ENCODE data around the gene C14orf132.
A peak's percentile ranks its signal among the peaks of the same experiment; 100 is the strongest.

C14orf132 gene

DNA sequence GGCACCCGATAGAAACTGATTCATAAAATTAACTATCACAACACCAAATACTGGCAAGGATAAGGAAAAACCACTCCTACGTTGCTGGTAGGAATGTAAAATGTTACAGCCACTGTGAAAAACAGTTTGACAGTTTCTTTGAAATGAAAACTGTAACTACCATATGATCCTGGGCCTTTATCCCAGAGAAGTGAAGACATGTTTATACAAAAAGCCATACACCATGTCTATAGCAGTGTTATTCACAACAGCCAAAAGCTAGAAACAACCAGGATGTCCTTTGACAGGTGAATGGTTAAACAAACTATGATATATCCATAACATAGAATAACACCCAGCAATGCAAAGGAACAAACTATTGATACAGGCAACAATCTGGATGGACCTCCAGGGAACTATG, 3.7 kb upstream of the C14orf132 start:
- no peak overlapping the region for H3K4me3 ChIP-seq (ENCODE audit: low read depth, low read length)
- no peaks in the 10 kb centered on the region for H3K27me3 ChIP-seq (replicated peaks)
- no peaks in the 10 kb centered on the region for H3K36me3 ChIP-seq (replicated peaks)
- in situ Hi-C loops (cut with HindIII; ENCODE audit: low pct_ligation_motif_present, low sequenced_read_pairs): no loop called here
- TF ChIP-seq, protein P1, sequence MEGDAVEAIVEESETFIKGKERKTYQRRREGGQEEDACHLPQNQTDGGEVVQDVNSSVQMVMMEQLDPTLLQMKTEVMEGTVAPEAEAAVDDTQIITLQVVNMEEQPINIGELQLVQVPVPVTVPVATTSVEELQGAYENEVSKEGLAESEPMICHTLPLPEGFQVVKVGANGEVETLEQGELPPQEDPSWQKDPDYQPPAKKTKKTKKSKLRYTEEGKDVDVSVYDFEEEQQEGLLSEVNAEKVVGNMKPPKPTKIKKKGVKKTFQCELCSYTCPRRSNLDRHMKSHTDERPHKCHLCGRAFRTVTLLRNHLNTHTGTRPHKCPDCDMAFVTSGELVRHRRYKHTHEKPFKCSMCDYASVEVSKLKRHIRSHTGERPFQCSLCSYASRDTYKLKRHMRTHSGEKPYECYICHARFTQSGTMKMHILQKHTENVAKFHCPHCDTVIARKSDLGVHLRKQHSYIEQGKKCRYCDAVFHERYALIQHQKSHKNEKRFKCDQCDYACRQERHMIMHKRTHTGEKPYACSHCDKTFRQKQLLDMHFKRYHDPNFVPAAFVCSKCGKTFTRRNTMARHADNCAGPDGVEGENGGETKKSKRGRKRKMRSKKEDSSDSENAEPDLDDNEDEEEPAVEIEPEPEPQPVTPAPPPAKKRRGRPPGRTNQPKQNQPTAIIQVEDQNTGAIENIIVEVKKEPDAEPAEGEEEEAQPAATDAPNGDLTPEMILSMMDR (IDR thresholded peaks at IDR 0.05; ENCODE audit: low read depth, low read length, missing control alignments): no peak
- no peak for DNase-seq
- no peak overlapping the region for H3K27ac ChIP-seq

DNA sequence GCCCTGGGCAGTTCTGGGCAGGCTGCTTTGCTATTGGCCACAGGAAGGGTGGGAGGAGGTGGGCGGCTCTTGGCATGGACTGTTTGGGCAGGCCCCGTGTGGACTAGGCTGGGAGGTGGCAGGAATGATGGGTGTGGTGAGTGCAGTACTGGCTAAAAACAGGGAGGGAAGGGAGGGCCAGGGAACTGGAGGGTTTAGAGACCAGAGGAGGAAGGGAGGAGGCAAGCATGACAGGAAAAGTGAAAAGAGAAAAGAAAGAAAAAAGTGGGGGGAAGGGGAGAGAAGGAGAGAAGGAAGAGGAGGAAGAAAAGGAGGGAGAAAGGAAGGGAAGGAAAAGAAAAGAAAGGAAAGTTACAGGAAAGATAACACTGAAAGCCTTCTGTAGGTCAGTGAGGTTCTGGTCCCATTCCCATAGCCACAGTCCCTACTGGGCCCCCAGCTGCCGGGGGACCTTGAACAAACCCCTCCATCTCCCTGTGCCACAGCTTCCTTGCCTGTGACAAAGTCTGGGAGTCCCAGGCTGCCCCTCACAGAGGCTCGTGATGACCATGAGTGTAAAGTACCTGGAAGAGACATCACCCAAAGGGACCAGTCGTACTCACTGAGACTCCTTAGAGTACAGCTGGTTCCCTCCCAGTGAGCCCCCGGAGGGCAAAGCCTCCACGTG, 1.1 kb upstream of the C14orf132 start:
- Histone ChIP-seq H3K27ac (no peak overlapping the region), H3K27me3 (replicated peaks) (no peaks in the 10 kb centered on the region), H3K36me3 (replicated peaks) (no peaks in the 10 kb centered on the region), H3K4me3 (ENCODE audit: low read depth, low read length) (no peak overlapping the region)
- TF ChIP-seq, protein P1 (IDR thresholded peaks at IDR 0.05; ENCODE audit: low read depth, low read length, missing control alignments): no peak
- DNase-seq: no peak
- in situ Hi-C loops (cut with HindIII; ENCODE audit: low pct_ligation_motif_present, low sequenced_read_pairs): no loop called here

DNA sequence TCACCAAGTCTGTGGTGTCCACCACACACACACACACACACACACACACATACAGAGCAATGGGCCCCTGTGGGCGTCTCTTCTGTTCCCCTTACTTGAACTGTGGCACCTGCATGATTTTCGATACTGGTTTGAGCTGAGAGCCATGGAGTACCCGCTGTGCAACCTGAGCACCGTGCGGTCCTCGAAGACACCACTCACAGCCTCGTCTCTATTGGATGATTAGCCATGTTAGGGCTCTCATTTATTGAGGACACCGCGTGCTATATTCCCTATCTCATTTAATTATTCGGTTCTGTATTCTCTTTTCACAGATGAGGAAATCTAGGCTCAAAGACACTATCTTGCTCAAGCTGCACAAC, 623 bp upstream of the C14orf132 start:
- Histone ChIP-seq H3K27ac (no peak overlapping the region), H3K4me3 (ENCODE audit: low read depth, low read length) (peak overlapping the region; percentile 76), H3K27me3 (replicated peaks) (no peaks in the 10 kb centered on the region), H3K36me3 (replicated peaks) (no peaks in the 10 kb centered on the region)
- TF ChIP-seq, protein P1 (IDR thresholded peaks at IDR 0.05; ENCODE audit: low read depth, low read length, missing control alignments): no peak
- DNase-seq: no peak
- in situ Hi-C loops (cut with HindIII; ENCODE audit: low pct_ligation_motif_present, low sequenced_read_pairs): no loop called here

DNA sequence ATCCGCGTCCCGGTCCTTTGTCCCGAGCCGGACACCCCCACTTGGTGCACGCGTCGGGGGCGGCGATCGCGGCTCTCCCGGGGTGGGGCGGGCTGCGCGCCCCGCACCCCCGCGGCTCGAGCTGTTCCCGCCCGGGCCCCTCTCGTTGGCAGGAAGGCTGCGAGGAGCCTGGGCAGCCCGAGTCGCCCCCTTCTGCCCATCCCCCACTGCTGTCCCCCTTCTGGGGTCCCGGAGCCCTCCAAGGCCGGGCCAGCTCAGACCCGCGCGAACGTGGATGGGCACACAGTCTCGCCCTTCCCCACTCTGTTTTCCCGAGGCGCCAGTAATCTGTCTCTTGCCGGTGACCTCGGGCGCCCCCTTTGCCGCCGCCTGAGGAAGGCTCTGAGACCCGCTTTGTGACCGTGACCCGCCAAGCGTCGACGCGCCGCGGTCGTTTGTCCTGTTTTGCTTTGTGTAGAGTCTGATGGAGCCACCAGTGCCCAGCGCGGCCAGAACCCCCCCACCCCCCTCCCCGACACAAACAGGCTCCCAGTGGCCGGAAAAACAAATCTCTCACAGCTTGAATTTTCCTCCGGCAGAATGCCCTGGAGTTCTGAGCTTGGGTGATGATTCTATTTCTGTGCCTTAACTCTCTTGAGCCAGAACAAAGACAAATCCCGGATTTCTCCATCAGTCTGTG, 610 bp downstream of the C14orf132 start:
- in situ Hi-C loops (cut with HindIII; ENCODE audit: low pct_ligation_motif_present, low sequenced_read_pairs): no loop called here
- no peak for DNase-seq

DNA sequence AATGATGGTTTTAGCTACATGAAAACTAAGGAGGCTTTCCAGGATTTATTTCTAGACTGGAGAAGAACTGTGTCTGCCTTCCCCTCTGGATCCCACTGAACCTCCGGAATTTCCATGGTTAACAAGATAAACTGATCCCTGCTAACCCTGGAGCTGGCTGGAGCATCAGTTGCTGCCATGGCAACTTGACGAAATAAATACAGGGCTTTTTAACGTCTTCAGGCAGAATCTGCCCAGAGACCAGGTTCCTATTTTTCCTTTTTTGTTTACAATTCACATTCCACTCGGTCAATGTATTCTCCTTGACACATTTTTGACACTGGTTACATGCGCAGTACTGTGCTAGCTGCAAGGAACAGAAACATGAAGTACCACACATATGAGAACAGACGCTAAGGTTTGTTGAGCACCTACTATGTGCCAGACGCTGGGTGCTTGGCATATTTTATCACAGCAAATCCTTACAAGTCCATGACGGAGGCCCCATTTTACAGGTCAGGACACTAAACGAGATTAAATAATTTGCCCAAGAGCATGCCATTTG, 1.7 kb downstream of the C14orf132 start:
- no peak for DNase-seq
- in situ Hi-C loops (cut with HindIII; ENCODE audit: low pct_ligation_motif_present, low sequenced_read_pairs): no loop called here
- Histone ChIP-seq H3K4me3 (ENCODE audit: low read depth, low read length) (no peak overlapping the region), H3K27me3 (replicated peaks) (no peaks in the 10 kb centered on the region), H3K36me3 (replicated peaks) (no peaks in the 10 kb centered on the region), H3K27ac (no peak overlapping the region)
- TF ChIP-seq, protein P1 (IDR thresholded peaks at IDR 0.05; ENCODE audit: low read depth, low read length, missing control alignments): no peak

More for the DNA sequence above, 610 bp downstream of the C14orf132 start:
- peak overlapping the region; percentile 76 for H3K4me3 ChIP-seq (ENCODE audit: low read depth, low read length)
- H3K27me3 ChIP-seq (replicated peaks): no peaks in the 10 kb centered on the region
- TF ChIP-seq, protein P1 (IDR thresholded peaks at IDR 0.05; ENCODE audit: low read depth, low read length, missing control alignments): peak; percentile 26
- no peaks in the 10 kb centered on the region for H3K36me3 ChIP-seq (replicated peaks)
- H3K27ac ChIP-seq: peak overlapping the region; percentile 25
